ENCODE measurements around the gene TJP1. TPM values are rescaled to one million over a fixed set of nuclear protein-coding genes. Genes with fewer than 3 reads are reported as not detected.
A peak's percentile ranks its signal among the peaks of the same experiment; 100 is the strongest.
"Not testable (repeated sequence)": the region's sequence is repeated elsewhere in the genome, so short reads cannot be mapped to it uniquely, and the experiment has no call there.

The TJP1 gene
- polyA plus RNA-seq, 3 donors: 155 to 184 (median 161) TPM

GRCh38 chr15:29776859-29777258 is 45.4 kb downstream of the TJP1 start:
- DNase-seq (ENCODE audit: extremely low read depth in 1 of 11, low read depth in 9 of 11, low spot score in 4 of 11): no peak

GRCh38 chr15:29774900-29775299 is 47.4 kb downstream of the TJP1 start:
- DNase-seq (ENCODE audit: extremely low read depth in 1 of 11, low read depth in 9 of 11, low spot score in 4 of 11): no peak

- no peak for DNase-seq (ENCODE audit: extremely low read depth in 1 of 11, low read depth in 9 of 11, low spot score in 4 of 11)
Observed at GRCh38 chr15:29773816-29774215, 48.5 kb downstream of the TJP1 start.

- no peak for DNase-seq (ENCODE audit: extremely low read depth in 1 of 11, low read depth in 9 of 11, low spot score in 4 of 11)
Observed at GRCh38 chr15:29773000-29773399, 49.3 kb downstream of the TJP1 start.

GRCh38 chr15:29770796-29771195 is 51.5 kb downstream of the TJP1 start:
- DNase-seq (ENCODE audit: extremely low read depth in 1 of 11, low read depth in 9 of 11, low spot score in 4 of 11): no peak

- DNase-seq (ENCODE audit: extremely low read depth in 1 of 11, low read depth in 9 of 11, low spot score in 4 of 11): no peak
Observed at GRCh38 chr15:29765898-29766527, 56.3 kb downstream of the TJP1 start.

- DNase-seq (ENCODE audit: extremely low read depth in 1 of 11, low read depth in 9 of 11, low spot score in 4 of 11): no peak
Observed at GRCh38 chr15:29765234-29765841, 56.9 kb downstream of the TJP1 start.

GRCh38 chr15:29759596-29759995 is 62.7 kb downstream of the TJP1 start:
- no peak for DNase-seq (ENCODE audit: extremely low read depth in 1 of 11, low read depth in 9 of 11, low spot score in 4 of 11)

- no peak for DNase-seq (ENCODE audit: extremely low read depth in 1 of 11, low read depth in 9 of 11, low spot score in 4 of 11)
Observed at GRCh38 chr15:29756358-29757267, 65.7 kb downstream of the TJP1 start.

GRCh38 chr15:29754009-29754408 is 68.3 kb downstream of the TJP1 start:
- not testable (repeated sequence) for DNase-seq (ENCODE audit: extremely low read depth in 1 of 11, low read depth in 9 of 11, low spot score in 4 of 11)

GRCh38 chr15:29753506-29753905 is 68.8 kb downstream of the TJP1 start:
- no peak for DNase-seq (ENCODE audit: extremely low read depth in 1 of 11, low read depth in 9 of 11, low spot score in 4 of 11)

GRCh38 chr15:29750754-29751153 is 71.5 kb downstream of the TJP1 start:
- no peak for DNase-seq (ENCODE audit: extremely low read depth in 1 of 11, low read depth in 9 of 11, low spot score in 4 of 11)

- DNase-seq (ENCODE audit: extremely low read depth in 1 of 11, low read depth in 9 of 11, low spot score in 4 of 11): no peak
Observed at GRCh38 chr15:29749365-29750086, 72.7 kb downstream of the TJP1 start.

- peak in 1 of 11 donors; percentile 22 for DNase-seq (ENCODE audit: extremely low read depth in 1 of 11, low read depth in 9 of 11, low spot score in 4 of 11)
Observed at GRCh38 chr15:29747837-29748417, 74.3 kb downstream of the TJP1 start.

GRCh38 chr15:29743475-29743874 is 78.8 kb downstream of the TJP1 start:
- DNase-seq (ENCODE audit: extremely low read depth in 1 of 11, low read depth in 9 of 11, low spot score in 4 of 11): no peak

GRCh38 chr15:29740692-29741311 is 81.5 kb downstream of the TJP1 start:
- DNase-seq (ENCODE audit: extremely low read depth in 1 of 11, low read depth in 9 of 11, low spot score in 4 of 11): no peak

GRCh38 chr15:29736744-29737020 is 85.6 kb downstream of the TJP1 start:
- no peak for DNase-seq (ENCODE audit: extremely low read depth in 1 of 11, low read depth in 9 of 11, low spot score in 4 of 11)

GRCh38 chr15:29736012-29736743 is 86.1 kb downstream of the TJP1 start:
- DNase-seq (ENCODE audit: extremely low read depth in 1 of 11, low read depth in 9 of 11, low spot score in 4 of 11): no peak

All from renal cortex interstitium (tissue), 11 donors.